ENCODE data around the gene NFASC. TPM values are rescaled to one million over a fixed set of nuclear protein-coding genes. Genes with fewer than 3 reads are reported as not detected.
A peak's percentile ranks its signal among the peaks of the same experiment; 100 is the strongest.

Gene NFASC
- total and polyA plus RNA-seq, 12 donors, result 4.8 to 76.7 (median 44.8) TPM

DNA sequence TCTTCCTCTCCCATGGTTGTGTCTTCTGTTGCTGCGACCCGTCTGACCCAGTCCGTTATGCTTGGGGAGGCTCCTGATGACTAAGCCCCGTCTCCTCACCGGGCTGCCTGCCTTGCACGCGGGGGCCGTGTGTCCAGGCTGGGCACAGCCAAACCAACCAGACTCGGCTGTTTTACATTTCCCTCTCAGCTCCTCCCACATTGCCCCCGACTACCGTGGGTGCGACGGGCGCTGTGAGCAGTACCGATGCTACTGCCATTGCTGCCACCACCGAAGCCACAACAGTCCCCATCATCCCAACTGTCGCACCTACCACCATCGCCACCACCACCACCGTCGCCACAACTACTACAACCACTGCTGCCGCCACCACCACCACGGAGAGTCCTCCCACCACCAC, 126.3 kb downstream of the NFASC start:
- Histone ChIP-seq H3K4me1 (replicated peaks in 1 of 2) (no peaks in the 10 kb centered on the region), H3K4me3 (no peak overlapping the region), H3K36me3 (replicated peaks in 1 of 2) (peaks cover 0 to 9% of the 10 kb centered on the region in 2 donors), H3K9me3 (replicated peaks in 1 of 3) (no peaks in the 10 kb centered on the region), H3K27me3 (no peaks in the 10 kb centered on the region), H3K27ac (peak overlapping the region in 1 of 5 donors; percentile 69)
- WGBS, 4 donors, result 85 to 95% (median 89%) methylated on average over 22 of the region's 22 CpGs
- DNase-seq, result no peak
- TF ChIP-seq, protein P1, sequence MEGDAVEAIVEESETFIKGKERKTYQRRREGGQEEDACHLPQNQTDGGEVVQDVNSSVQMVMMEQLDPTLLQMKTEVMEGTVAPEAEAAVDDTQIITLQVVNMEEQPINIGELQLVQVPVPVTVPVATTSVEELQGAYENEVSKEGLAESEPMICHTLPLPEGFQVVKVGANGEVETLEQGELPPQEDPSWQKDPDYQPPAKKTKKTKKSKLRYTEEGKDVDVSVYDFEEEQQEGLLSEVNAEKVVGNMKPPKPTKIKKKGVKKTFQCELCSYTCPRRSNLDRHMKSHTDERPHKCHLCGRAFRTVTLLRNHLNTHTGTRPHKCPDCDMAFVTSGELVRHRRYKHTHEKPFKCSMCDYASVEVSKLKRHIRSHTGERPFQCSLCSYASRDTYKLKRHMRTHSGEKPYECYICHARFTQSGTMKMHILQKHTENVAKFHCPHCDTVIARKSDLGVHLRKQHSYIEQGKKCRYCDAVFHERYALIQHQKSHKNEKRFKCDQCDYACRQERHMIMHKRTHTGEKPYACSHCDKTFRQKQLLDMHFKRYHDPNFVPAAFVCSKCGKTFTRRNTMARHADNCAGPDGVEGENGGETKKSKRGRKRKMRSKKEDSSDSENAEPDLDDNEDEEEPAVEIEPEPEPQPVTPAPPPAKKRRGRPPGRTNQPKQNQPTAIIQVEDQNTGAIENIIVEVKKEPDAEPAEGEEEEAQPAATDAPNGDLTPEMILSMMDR (IDR thresholded peaks at IDR 0.05), result no peak
- intact Hi-C loops (cut with DNase I), result loop anchor here in 1 of 2 donors (10.0 kb wide), 1 partner anchor 258 kb away; no protein-coding TSS in a partner anchor

- Histone ChIP-seq H3K27ac (peak overlapping the region in 2 of 5 donors; percentile 54 to 69), H3K27me3 (no peaks in the 10 kb centered on the region), H3K36me3 (replicated peaks in 1 of 2) (peaks cover 0 to 9% of the 10 kb centered on the region in 2 donors), H3K9me3 (replicated peaks in 1 of 3) (no peaks in the 10 kb centered on the region), H3K4me3 (no peak overlapping the region), H3K4me1 (replicated peaks in 1 of 2) (no peaks in the 10 kb centered on the region)
- intact Hi-C loops (cut with DNase I), result loop anchor here in 1 of 2 donors (10.0 kb wide), 1 partner anchor 257 kb away; no protein-coding TSS in a partner anchor
- TF ChIP-seq, protein P1 (IDR thresholded peaks at IDR 0.05), result no peak
- no peak for TF ChIP-seq POLR2A (IDR thresholded peaks at IDR 0.05)
- WGBS, 4 donors, result 59 to 75% (median 72%) methylated on average over 14 to 16 of the region's 16 CpGs
- peak in 4 of 7 donors; percentile 13 to 63 (median 32) for DNase-seq
Observed at GRCh38 chr1:204997591-204998355, 127.1 kb downstream of the NFASC start.

DNA sequence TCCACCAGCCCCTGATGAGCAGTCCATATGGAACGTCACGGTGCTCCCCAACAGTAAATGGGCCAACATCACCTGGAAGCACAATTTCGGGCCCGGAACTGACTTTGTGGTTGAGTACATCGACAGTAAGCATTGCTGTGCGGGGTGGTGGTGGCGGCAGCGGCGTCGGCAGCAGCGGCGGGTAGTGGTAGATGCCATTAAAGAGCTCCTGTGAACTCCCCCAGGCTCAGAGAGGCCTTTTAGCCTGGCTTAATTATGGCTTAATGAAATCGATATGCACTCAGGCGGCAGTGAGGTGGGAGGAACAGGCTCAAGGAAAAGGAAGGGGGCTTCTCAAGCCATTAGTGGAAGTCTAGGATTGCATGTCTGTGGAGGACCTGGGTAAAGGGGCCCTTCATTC, 130.5 kb downstream of the NFASC start:
- no peak for DNase-seq
- no peak for TF ChIP-seq POLR2A (IDR thresholded peaks at IDR 0.05)
- TF ChIP-seq, protein P1 (IDR thresholded peaks at IDR 0.05), result no peak
- Histone ChIP-seq H3K4me3 (no peak overlapping the region), H3K27ac (no peak overlapping the region), H3K27me3 (no peaks in the 10 kb centered on the region), H3K4me1 (replicated peaks in 1 of 2) (no peaks in the 10 kb centered on the region), H3K9me3 (replicated peaks in 1 of 3) (no peaks in the 10 kb centered on the region), H3K36me3 (replicated peaks in 1 of 2) (peaks cover 0 to 9% of the 10 kb centered on the region in 2 donors)
- 95 to 98% (median 97%) methylated on average over 14 of the region's 14 CpGs for WGBS, 4 donors
- intact Hi-C loops (cut with DNase I), result no loop called here

GRCh38 chr1:205002705-205003104, 132.0 kb downstream of the NFASC start:
- Histone ChIP-seq H3K4me1 (replicated peaks in 1 of 2) (no peaks in the 10 kb centered on the region), H3K27me3 (no peaks in the 10 kb centered on the region), H3K9me3 (replicated peaks in 1 of 3) (no peaks in the 10 kb centered on the region), H3K4me3 (no peak overlapping the region), H3K27ac (no peak overlapping the region), H3K36me3 (replicated peaks in 1 of 2) (peaks cover 0 to 9% of the 10 kb centered on the region in 2 donors)
- WGBS, 4 donors, result 76 to 89% (median 82%) methylated on average over 6 to 7 of the region's 7 CpGs
- intact Hi-C loops (cut with DNase I), result no loop called here
- TF ChIP-seq, protein P1 (IDR thresholded peaks at IDR 0.05), result no peak
- TF ChIP-seq POLR2A (IDR thresholded peaks at IDR 0.05), result no peak
- no peak for DNase-seq

Measured in adrenal gland (tissue), 12 donors.